ENCODE data around the gene KCNH4.

KCNH4 gene

DNA sequence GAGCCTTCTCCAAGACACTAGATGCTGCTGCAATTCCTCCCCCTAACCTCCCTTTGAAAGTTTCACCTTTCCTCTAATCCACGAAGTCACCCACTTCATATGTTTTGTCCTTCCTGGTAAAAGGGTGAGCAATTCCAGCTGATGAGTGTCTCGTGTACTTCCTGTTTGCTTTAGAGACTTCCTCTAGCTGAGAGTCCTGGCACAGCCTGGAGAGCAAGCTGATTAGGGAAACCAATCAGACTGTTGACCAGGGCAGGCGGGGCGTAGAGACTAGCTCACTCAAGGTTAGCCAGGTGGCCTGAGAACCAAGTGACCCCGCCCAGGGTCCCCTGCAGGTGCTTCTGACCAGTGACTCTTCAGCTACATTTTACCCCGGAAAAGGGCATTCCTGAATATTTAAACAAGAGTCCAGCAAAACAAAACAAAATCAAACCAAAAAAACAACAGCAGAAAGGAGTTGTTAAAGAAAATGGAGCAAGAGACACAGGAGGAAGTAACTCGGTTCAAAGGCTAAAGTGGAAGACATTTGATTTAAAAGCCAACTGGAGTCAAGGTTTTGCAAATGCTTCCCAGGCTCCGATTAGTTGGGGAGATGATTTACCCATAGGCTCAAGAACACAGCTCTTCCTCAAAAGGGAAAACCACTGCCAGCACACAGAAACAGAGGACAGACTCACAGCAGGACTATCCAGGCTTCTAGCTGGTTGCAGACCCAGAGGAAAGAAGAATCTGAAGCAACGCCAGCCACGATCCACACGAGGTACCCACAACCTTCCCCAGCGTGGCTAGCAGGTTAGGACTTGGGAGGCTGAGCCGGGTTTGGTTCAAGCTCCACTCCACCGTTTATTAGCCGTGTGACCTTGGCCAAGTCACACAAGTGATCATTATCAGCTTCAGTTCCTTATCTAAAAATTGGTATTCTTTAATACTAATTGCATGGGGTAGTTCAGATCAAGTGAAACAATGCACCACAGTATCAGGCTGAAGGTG, 45.0 kb downstream of the KCNH4 start:
- peak; percentile 62 for DNase-seq

DNA sequence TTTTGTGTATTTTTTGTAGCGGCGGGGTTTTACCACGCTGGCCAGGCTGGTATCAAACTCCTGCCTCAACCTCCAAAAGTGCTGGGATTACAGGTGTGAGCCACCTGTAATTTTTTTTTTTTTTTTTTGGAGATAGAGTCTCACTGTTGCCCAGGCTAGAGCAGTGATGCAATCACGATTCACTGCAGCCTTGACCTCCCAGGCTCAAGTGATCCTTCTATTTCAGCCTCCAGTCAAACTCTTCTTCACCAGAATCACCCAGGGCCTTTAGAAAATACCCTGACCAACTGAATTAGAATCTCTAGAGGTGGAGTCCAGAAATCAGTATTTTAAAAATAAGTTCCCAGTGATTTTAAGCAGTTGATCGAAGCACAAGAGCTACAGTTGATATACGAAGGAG, 45.8 kb downstream of the KCNH4 start:
- no peak for DNase-seq

DNA sequence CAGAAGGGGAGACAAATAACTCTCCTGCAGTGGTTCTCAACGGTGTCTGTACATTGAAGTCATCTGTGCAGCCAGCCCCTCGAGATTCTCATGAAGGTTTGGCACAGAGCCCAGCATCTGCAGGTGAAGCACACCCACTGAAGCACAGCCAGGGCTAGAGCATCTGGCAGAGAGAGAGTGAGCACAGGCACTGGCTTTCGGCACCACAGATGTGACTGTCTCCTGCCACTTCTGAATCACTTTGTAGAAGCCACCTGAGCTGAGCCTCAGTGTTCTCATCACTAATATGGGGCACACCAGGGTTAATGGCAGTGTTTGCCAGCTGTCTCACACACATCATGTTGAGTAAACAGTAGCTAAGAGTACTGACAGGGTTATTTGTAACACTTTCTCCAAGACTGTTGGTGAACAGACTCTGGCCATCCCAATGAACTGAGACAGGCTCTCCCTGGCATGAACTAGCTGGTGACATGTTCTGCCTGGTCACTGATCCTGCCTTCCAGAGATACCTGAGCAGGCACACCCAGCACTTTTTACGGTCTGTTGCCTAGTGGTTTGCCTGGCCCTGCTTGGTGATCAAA, 47.4 kb downstream of the KCNH4 start:
- DNase-seq = no peak

DNA sequence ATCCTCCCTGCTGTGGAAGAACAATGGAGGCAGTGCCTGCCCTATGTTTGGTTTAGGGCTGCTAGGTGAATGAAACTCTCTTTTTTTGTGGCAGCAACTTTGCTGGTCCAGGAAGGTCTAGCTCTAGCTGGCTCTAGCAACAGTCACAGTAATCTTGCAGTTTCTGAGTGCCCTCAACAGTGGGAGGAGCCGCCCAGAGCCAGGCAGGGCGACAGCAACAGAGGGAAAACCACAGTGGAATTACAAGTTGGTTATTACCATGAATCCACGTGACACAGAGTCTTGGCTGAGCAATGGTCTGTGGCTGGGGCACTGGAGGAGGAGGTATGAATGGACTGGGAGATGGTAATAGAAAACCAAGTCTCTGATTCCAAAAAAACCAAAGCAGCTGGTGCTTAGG, 48.0 kb downstream of the KCNH4 start:
- peak; percentile 79 for DNase-seq

DNA sequence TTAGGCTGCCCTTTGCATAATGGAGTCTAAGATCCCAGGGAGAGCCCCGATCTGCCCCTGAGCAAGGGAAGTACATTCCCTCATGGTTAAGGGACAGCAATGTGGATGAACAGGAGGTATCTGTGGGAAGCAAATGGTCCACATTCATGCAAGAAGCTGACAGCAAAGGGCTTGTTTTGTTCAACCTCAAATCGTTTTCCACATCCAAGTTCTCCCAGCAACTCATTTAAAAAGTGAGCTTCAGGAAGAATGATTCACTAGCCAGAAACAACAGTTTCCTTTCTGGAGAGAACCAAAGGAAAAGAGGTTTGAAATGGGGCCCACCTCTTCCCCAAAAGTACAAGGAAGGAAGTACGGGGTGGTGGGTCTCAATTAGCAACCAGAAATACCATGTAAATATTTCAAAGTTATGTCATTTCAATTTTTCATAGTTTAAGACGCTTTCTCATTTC, 48.9 kb downstream of the KCNH4 start:
- DNase-seq = no peak

DNA sequence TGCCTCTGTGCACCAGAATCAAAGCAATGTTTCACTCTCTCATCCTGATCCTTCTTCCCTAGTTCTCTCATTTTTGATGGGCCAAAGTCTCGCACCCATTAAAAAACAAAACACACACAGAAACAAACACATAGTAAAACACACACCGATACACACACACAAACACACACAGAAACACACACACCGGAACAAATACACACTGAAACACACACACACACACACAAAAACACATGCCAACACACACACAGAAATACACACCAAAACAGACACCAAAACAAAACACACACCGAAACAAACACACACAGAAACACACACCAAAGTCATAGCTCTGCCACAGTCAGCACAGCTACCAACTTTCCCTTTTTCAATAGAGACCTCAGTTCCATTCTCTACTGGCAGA, 49.7 kb downstream of the KCNH4 start:
- no peak for DNase-seq

DNA sequence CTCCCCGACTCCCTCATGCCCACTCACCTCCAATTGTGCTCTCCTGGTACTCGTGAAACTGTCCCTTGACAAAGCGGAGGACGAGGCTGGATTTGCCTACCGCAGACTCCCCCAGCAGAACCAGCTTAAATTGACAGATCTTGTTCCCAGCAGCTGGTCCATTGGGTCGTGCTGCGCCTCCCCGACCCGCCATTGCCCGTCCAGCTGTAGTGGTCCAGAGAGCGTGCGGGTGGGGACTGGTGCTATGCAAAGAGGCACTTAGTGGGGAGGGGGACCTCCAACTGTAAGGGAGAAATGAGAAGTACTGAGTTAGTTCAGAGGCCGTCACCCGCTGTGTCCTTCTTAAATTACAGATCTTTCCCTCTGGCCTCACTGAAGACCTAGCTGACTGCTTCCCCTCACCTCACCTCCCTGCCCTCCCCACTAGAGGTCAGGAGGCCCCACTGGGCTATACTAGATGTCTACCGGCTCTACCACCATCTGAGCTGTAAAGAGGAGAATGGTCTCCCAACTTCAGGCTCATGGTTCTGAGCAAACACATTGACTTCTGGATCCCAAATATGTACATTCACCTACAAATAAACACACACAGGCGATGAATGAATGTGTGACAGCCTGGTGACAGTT, 50.5 kb downstream of the KCNH4 start:
- no peak for DNase-seq

DNA sequence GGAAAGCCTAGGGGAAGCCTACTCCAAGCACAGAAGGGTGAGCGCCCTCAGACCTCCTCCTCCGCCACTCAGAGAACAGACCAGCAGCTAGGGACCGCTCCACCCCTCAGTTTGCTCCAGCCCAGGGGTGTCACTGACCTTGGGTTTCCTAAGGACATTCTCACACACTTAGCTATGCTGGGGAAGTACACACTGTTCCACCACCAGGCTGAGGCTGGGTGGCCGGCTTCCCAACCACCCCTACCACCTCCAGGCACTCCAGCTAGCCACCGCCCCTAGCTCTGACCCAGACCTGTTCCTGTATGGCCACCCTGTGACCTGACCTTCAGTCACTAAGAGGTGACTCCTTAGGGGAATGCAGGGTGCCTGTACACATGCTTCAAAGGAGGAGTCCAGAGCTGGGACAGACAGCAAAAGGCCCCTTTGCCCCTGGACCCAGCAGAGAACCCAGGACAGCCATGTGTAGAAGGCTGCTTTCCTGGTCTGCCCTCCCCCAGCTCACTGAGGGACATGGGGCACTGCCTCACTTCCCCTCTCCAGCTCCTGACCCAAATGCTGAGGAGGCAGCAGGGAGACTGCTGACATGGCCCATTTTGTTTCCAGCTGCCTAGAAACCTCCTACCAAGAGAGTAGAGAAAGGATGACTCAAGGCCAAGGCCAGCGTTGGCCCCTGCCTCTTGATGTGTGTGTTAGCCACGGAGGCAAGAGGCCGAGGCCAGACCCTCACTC, 51.7 kb downstream of the KCNH4 start:
- no peak for DNase-seq

DNA sequence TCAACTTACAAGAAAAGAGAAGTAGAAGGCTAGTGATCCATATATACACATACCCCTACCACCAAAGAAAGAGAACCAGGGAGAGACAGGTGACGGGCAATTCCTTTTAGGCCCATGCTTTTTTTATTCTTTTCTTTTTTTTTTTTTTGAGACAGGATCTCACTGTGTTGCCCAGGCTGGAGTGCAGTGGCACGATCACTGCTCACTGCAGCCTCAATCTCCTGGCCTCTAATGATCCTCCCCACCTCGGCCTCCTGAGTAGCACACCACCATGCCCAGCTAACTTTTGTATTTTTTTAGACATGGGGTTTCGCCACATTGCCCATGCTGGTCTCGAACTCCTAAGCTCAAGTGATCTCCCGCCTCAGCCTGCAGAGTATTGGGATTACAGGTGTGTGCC, 53.5 kb downstream of the KCNH4 start:
- no peak for DNase-seq

DNA sequence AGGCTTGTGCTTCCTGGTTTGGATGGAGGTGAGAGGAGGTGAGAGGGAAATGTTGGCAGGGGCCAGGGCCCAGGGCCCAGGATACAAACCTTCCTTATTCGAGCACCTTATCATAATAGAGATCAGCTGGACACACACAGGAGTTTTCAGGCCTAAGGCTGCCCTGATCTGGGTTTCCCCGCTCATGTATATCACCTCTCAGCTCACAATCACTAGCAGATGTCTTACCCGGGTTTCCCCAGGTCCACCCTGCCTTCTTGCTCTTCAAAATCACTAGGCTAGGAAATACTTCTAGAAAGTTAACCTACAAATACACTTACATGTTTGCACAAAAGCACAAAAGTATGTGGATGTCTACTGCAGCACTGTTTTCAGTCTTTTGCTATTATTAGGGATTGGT, 54.1 kb downstream of the KCNH4 start:
- no peak for DNase-seq

DNA sequence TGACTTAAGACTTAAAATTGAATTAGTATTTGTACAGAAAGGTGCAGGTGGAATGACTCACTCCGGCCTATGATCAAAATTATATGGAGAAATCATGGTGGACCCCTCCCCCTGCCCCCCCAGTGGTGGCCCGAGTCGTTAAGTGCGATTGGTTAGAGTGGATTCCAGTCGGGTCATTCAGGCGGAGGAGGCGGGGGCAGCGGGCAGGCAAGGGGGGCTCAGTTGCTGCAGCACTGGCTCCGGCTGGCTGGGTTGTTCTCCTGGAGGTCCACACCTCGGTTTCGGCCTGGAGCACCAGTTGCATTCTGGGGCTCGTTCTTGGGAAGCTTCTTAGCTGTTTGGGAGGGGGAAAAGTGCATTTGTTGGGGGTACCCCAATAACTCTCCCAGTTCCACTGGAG, 55.4 kb downstream of the KCNH4 start:
- no peak for DNase-seq

DNA sequence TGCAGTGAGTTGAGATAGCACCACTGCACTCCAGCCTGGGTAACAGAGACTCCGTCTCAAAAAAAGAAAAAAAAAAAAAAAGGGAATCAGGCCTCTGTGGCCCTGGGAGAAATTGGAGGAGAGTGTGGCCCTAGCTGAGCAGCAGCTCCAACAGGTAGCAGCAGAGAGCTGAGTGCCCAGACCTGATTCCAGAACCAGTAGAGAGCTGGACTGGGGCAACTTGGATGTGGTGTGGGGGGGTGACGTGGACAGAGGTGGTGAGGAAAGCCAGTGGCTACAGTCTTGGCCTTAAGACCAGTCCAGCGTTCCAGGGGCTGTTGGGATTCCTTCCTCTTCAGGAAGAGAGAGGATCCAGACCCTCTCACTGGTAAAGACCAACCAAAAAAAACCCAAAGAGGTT, 56.7 kb downstream of the KCNH4 start:
- DNase-seq = no peak

DNA sequence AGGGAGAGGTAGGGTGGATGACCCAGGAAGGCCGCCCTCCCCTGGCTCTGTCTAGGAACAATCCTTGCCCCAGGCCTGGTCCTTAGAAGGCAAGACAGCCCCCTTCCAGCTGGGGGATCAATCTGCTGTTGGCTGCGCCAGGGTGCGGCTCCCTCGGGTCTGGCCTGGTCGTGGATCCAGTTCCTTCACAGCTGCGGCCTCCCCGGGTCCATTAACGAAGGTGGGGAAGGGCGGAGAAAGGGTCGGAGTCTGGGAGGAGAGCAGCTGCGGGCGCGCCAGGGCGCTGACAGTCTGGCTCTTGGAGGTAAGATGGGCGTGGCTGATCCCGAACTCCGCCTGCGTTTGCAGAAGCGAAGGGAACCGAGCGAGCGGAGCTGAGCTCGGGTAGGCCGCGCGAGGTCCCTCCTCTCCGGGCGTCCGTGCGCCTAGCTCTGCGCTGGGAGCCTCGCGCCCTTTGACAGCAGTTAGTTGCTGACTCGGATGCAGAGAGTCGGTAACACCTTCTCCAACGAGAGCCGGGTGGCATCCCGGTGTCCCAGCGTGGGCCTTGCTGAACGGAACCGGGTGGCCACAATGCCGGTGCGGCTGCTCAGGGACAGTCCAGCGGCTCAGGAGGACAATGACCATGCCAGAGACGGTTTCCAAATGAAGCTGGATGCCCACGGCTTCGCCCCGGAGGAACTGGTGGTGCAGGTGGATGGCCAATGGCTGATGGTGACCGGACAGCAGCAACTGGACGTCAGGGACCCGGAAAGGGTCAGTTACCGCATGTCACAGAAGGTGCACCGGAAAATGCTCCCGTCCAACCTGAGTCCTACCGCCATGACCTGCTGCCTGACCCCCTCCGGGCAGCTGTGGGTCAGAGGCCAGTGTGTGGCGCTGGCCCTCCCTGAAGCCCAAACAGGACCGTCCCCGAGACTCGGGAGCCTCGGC, 58.3 kb downstream of the KCNH4 start, which contains the start of gene HSPB9:
HSPB9 (plus strand) TSS at position 434 of the 933 bp plus-strand sequence; CDS start at position 481, 47 bp downstream.
- DNase-seq = no peak

DNA sequence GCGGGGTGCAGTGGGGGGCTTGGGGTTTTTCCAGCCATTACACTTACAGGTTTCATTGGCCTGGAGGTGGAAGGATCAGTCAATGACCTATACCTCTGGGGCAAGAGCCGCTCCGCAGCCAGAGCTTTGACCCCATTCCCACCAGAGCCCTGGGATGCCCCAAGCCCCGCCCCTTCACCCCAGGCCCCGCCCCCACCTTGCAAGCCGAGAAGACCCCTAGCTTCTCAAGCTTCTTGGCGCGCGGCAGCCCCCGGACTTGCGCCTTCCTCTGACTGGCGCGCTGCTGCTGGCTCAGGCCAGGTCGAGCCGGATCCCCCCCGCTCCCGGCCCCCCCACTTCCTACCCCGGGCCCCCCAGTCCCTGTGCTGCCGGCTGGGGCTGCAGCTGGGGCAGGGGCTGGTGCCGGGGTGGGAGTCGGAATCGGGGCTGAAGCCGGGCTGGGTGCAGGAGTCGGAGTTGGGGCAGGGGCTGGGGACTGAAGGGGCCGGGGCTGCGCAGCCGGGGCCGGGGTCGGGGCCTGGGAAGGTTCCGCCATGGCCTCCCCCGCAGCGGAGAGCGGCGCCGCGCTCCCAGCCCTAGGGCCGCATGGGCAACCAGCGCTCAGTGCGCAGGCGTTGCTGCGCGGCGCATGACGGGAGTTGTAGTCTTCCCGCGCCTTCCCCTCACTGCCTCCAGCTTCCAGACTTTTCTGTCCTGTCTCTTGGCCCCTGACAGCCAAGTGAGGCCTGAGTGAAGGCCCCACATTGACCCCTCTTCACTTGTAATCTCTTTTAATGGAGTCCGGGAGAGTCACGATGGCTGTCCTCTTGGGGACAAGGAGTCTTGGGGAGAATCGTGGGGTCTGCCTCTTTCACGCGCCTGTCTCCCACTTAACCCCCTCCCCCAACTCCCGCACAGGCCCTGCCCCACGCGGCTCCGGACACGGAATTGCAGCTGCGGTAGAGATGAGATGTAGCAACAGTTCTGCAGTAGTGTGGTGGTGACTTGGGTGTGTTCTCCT, 59.9 kb downstream of the KCNH4 start, which contains the start of gene KAT2A:
KAT2A (minus strand) TSS at position 598 of the 1,000 bp plus-strand sequence; CDS start at position 535, 63 bp downstream.
- DNase-seq = peak; percentile 81

DNA sequence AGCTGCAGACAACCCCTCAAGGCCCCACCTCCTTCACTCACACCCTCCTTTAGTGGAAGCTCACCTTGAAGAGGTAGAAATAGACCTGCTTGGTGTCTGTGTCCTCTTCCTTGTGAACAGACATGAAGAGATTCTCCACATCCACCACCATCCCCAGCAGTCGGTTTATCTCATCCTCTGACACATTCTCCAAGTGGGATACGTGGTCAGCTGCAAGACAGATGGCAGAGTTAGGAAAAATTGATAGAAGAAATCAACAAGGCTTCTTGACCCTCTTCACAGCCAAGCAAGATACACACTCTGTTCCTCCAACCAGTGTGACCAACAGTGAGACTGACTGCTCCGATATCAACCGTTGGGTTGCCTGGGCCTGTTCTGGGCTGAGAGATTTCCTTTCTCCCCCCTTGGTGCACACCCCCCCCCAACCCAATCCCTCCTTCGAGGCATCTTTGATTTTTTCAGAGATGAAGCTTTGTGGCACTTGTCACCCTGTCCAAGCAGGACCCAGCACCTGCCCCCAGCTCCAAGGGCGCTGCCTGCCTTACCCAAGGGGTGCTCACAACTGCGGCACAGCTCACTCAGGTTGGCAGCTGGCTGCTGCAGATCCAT, 60.7 kb downstream of the KCNH4 start:
- no peak for DNase-seq

DNA sequence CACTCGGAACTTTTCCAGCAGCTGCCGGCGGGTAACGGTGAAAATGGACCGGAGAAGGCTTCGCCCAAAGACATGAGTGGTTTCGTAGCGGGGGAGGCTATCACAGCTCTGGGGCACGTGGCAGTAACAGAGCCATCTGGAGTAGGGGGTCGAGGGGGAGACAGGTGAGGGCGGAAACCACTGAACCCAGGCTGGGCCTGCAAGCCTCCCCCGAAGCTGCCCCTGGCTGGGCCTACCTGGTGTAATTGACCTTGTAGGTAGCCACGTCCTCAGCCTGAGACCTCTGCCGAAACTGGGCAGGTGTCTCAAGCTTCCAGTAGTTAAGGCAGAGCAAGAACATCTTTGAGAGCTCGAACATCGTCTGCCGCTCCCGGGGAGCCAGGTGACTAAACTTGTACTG, 61.6 kb downstream of the KCNH4 start:
- DNase-seq = no peak

DNA sequence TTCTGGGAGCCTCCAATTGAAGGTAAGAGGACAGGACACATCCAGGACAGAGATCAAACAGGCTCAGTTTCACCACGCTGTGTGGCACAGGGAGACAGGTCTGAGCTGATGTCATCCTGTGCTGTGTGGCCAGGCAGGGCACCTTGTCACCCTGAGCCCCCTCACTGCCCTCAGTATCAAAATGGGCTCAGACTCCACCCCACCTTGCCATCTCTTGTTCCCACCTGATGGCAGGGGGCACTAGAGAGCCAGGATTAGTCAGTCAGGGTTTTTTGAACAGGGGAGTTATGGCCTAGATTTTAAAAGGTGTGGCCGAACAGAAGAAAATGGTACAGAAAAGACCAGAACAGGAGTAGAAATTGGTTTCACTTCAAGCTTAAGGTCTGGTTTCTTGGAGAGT, 62.4 kb downstream of the KCNH4 start:
- no peak for DNase-seq

DNA sequence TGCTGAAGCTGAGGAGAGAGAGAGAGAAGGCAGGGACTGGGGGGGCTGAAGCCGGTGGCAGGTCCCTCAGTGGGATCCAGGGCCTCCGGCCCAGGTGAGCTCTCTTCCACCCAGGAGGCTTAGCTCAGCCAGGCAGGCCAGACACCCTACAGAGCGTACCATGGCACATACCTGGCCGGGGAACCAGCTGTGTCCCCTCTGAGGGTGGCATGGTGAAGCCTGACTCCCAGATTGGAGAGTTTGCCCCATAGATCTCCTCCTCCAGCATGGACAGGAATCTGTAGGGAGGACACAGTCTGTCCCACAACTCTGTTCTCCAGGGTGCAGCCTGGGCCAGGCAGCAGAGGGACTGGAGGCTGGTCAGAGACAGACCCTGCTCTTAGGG, 62.8 kb downstream of the KCNH4 start:
- DNase-seq = no peak

DNA sequence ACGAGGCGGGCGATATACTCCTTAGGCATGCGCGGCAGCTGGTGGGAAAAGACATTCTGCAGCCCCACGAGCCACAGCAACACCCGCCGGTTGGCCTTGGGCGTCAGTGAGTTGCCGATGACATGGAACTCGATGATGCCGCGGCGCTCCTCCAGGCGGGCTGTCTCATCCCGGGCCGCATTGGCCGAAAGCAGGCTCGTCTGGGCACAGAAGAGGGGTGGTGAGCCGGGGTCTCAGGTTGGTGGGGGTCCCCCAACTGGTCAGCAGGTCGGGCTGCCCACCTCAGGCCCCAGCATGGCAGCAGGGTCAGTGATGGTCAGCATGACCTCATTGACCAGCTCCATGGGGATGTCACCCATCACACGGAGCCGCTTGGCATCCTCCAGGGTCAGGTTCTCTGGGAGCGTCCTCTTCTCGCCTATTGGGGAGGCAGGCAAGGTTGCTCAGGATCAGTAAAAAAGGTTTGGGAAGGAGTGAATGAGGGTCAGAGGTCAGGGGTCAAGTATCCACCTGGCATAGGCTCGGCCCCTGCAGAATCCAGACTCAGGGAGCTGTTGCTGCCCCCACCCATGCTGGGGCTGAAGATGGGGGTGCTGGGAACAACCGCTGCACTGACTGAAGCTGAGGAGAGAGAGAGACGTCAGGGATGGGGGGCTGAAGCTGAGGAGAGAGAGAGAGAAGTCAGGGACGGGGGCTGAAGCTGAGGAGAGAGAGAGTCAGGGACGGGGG, 63.4 kb downstream of the KCNH4 start:
- DNase-seq = no peak
